Activated CD8-positive, alpha-beta T cell treated with anti-CD3 and anti-CD28 coated beads, Interleukin-2, amount 10 ng/mL, durations not matched to agents 7 days and 5 days (primary cell): ENCODE data around the gene ACP4. TPM values are rescaled to one million over a fixed set of nuclear protein-coding genes. Genes with fewer than 3 reads are reported as not detected.
"Not testable (repeated sequence)": the region's sequence is repeated elsewhere in the genome, so short reads cannot be mapped to it uniquely, and the experiment has no call there.

Experiments
- ATAC-seq: fragments of 150-1000 bp; cut with Tn5 transposase; one replicate; pipeline ENCODE4 v1.10.0; 2021; ENCODE audit warnings: moderate library complexity
- CTCF ChIA-PET: fragments of 350-600 bp; sonication (Branson Sonifier 250); formaldehyde crosslinking; loops from one replicate; lab custom pipeline; 2021; ENCODE audit warnings: antibody characterized with exemption; lab: Charles Lee
- POLR2A ChIA-PET: fragments of 350-600 bp; sonication (Branson Sonifier 250); formaldehyde crosslinking; loops from one replicate; lab custom pipeline; 2021; ENCODE audit warnings: antibody characterized with exemption; lab: Charles Lee
- DNase-seq: peaks from one replicate; pipeline ENCODE4 v3.0.0-alpha.2; 2020
- H3K27ac Mint-ChIP-seq: one replicate; pipeline ENCODE4 v1.8.0; 2021; ENCODE audit warnings: mild to moderate bottlenecking, mixed read lengths
- H3K27me3 Mint-ChIP-seq: one replicate; pipeline ENCODE4 v1.8.0; 2021; ENCODE audit warnings: low read depth, mixed read lengths
- H3K36me3 Mint-ChIP-seq: one replicate; pipeline ENCODE4 v1.8.0; 2021; ENCODE audit warnings: low read depth, mixed read lengths
- H3K4me1 Mint-ChIP-seq: one replicate; pipeline ENCODE4 v1.8.0; 2021; ENCODE audit warnings: low read depth, mixed read lengths
- H3K4me3 Mint-ChIP-seq: one replicate; pipeline ENCODE4 v1.8.0; 2021; ENCODE audit warnings: mild to moderate bottlenecking, mixed read lengths
- H3K9me3 Mint-ChIP-seq: one replicate; pipeline ENCODE4 v1.8.0; 2022; ENCODE audit warnings: mixed read lengths; ENCODE audit not compliant: insufficient read depth
- total RNA-seq, 2 experiments: library from RNA; stranded (reverse); gene quantifications; one replicate each; pipeline ENCODE4 v1.2.3, GENCODE V29; 2021

Gene ACP4
- total RNA-seq, 2 experiments from 2014 or later: not detected

- POLR2A ChIA-PET, H3K4me1 Mint-ChIP-seq, CTCF ChIA-PET, H3K27me3 Mint-ChIP-seq, H3K27ac Mint-ChIP-seq, DNase-seq, H3K36me3 Mint-ChIP-seq, H3K4me3 Mint-ChIP-seq, H3K9me3 Mint-ChIP-seq, ATAC-seq: not testable (repeated sequence)
Measured at GRCh38 chr19:50761501-50761900, 28.7 kb upstream of the ACP4 start.

DNA sequence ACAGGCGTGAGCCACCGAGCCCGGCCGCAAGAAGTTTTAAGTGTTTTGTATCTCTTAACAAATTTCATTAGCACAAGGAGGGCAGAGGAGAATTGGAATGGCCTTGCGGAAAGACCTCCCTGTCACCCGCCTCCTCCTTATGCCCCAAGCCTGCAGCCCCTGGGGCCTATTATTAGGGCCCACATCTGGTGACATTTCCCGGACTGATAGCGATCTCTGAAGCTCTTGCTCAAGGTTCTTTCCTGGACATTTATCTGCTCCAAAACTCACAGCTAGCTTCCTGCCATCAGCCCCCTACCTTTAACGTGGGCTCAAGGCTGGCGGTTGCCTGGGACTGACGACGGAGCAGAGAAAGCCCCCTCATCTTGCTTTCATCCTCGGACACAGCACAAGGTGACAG, 26.7 kb upstream of the ACP4 start:
- H3K4me3 Mint-ChIP-seq, POLR2A ChIA-PET, H3K4me1 Mint-ChIP-seq, CTCF ChIA-PET, H3K27me3 Mint-ChIP-seq, DNase-seq, ATAC-seq, H3K9me3 Mint-ChIP-seq, H3K27ac Mint-ChIP-seq, H3K36me3 Mint-ChIP-seq: not testable (repeated sequence)

DNA sequence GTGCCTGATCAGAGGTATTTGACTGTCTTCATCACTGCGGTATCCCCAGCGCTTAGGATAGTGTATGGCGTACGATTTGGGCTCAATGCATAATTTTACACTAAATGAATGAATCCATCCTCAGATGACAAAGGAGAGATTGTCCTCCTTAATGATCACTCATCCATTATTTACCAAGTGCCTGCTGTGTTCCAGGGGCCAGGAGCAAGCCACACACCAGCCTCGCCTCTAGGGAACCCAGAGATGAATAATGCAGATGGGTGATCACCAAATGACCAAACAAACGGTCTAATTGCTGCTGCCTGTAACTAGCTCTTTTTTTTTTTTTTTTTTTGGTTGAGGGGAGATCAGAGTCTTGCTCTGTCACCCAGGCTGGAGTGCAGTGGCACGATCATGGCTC, 25.8 kb upstream of the ACP4 start:
- no peak overlapping the region for H3K27ac Mint-ChIP-seq
- no peaks in the 10 kb centered on the region for H3K9me3 Mint-ChIP-seq
- ChIA-PET CTCF (no interaction called here), POLR2A (no interaction called here)
- H3K4me1 Mint-ChIP-seq: no peaks in the 10 kb centered on the region
- no peak for DNase-seq
- no peaks in the 10 kb centered on the region for H3K27me3 Mint-ChIP-seq
- H3K36me3 Mint-ChIP-seq: no peaks in the 10 kb centered on the region
- ATAC-seq: no peak
- H3K4me3 Mint-ChIP-seq: no peak overlapping the region

GRCh38 chr19:50766746-50767145, 23.5 kb upstream of the ACP4 start:
- DNase-seq, H3K36me3 Mint-ChIP-seq, H3K9me3 Mint-ChIP-seq, H3K4me1 Mint-ChIP-seq, H3K27me3 Mint-ChIP-seq, H3K4me3 Mint-ChIP-seq, ATAC-seq, CTCF ChIA-PET, H3K27ac Mint-ChIP-seq: not testable (repeated sequence)
- POLR2A ChIA-PET: interaction anchor here (0.6 kb wide), 1 partner anchor 66 kb away, joined by 3 read pairs; no protein-coding TSS in a partner anchor

DNA sequence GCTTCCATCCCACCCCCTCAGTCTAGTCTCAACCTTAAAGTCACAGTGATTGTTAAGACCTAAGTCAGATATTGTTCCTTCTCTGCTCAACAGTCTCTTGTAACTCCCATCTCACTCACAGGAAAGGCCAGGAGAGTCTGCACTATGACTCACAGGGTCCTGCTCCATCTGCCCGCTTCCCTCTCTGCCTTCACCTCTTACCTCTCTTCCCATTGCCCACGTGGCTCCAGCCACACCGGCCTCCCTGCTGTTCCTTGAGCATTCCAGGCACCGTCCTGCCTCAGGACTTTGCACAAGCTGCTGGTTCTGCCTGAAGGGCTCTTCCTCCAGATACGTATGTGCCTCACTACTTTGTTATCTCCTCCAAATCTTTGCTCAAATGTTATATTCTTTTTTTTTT, 23.0 kb upstream of the ACP4 start:
- DNase-seq, H3K27me3 Mint-ChIP-seq, H3K27ac Mint-ChIP-seq, H3K36me3 Mint-ChIP-seq, H3K4me3 Mint-ChIP-seq, POLR2A ChIA-PET, H3K4me1 Mint-ChIP-seq, H3K9me3 Mint-ChIP-seq, ATAC-seq, CTCF ChIA-PET: not testable (repeated sequence)

DNA sequence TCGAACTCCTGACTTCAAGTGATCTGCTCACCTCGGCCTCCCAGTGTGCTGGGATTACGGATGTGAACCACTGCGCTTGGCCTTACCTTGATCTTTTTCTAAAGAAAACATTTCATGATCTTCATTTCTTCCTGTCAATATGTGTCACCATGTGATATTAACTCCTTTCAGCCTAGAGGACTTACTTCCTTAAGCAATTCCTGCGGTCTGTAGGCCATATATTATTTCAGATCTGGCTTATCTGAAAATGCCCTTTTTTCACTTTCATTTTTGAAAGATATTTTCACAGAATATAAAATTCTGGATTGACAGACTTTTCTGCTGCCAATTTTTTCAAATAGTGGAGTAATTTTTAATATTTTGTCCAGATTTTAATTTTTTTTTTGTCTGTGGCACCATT, 21.9 kb upstream of the ACP4 start:
- H3K9me3 Mint-ChIP-seq: no peaks in the 10 kb centered on the region
- CTCF ChIA-PET: no interaction called here
- no peak for ATAC-seq

GRCh38 chr19:50770164-50770563, 20.1 kb upstream of the ACP4 start, which contains the start of gene GPR32:
TSS of gene GPR32 (plus strand) at chr19:50770464. CDS start at chr19:50770601, 137 bp downstream.
- POLR2A ChIA-PET, H3K4me3 Mint-ChIP-seq, ATAC-seq, H3K36me3 Mint-ChIP-seq, CTCF ChIA-PET, H3K27me3 Mint-ChIP-seq, DNase-seq, H3K27ac Mint-ChIP-seq, H3K4me1 Mint-ChIP-seq, H3K9me3 Mint-ChIP-seq: not testable (repeated sequence)

More for the DNA sequence above, 21.9 kb upstream of the ACP4 start:
- H3K4me3 Mint-ChIP-seq: no peak overlapping the region
- DNase-seq: no peak
- H3K4me1 Mint-ChIP-seq: no peaks in the 10 kb centered on the region
- H3K27me3 Mint-ChIP-seq: no peaks in the 10 kb centered on the region
- POLR2A ChIA-PET: no interaction called here
- no peaks in the 10 kb centered on the region for H3K36me3 Mint-ChIP-seq
- no peak overlapping the region for H3K27ac Mint-ChIP-seq

GRCh38 chr19:50770888-50771287, 19.3 kb upstream of the ACP4 start:
- CTCF ChIA-PET: no interaction called here
- DNase-seq (no peak), ATAC-seq (no peak)
- Mint-ChIP-seq H3K4me1 (no peaks in the 10 kb centered on the region), H3K9me3 (no peaks in the 10 kb centered on the region), H3K36me3 (no peaks in the 10 kb centered on the region), H3K27me3 (no peaks in the 10 kb centered on the region), H3K27ac (no peak overlapping the region), H3K4me3 (no peak overlapping the region)
- POLR2A ChIA-PET: no interaction called here

DNA sequence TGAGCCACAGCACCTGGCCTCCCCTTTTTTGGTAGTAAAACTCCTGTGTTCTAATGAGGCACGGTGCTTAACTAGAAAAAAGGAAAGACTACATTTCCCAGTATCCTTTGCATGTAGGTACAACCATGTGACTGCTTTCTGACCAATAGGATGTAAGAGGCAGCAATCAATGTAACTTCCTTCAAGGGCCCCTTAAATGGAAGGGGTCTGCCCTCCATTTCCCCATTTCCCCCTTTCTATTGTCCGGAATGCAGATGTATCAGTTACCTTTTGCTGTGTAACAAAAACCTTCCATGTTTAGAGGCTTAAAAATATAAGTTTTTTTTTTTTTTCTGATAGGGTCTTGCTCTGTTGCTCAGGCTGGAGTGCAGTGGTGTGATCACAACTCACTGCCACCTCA, 17.7 kb upstream of the ACP4 start:
- Mint-ChIP-seq H3K9me3 (no peaks in the 10 kb centered on the region), H3K36me3 (no peaks in the 10 kb centered on the region), H3K27me3 (peaks cover 3% of the 10 kb centered on the region), H3K4me3 (no peak overlapping the region), H3K4me1 (no peaks in the 10 kb centered on the region), H3K27ac (no peak overlapping the region)
- ATAC-seq: no peak
- ChIA-PET CTCF (no interaction called here), POLR2A (no interaction called here)
- no peak for DNase-seq

GRCh38 chr19:50772912-50773311, 17.3 kb upstream of the ACP4 start:
- POLR2A ChIA-PET, H3K27ac Mint-ChIP-seq, H3K36me3 Mint-ChIP-seq, CTCF ChIA-PET, ATAC-seq, H3K4me1 Mint-ChIP-seq, DNase-seq, H3K27me3 Mint-ChIP-seq, H3K9me3 Mint-ChIP-seq, H3K4me3 Mint-ChIP-seq: not testable (repeated sequence)

- H3K4me1 Mint-ChIP-seq, H3K9me3 Mint-ChIP-seq, H3K36me3 Mint-ChIP-seq, DNase-seq, ATAC-seq, POLR2A ChIA-PET, H3K27ac Mint-ChIP-seq, H3K4me3 Mint-ChIP-seq: not testable (repeated sequence)
- H3K27me3 Mint-ChIP-seq: peaks cover 13% of the 10 kb centered on the region
- CTCF ChIA-PET: interaction anchor here (0.6 kb wide), 1 partner anchor 68 kb away, joined by 4 read pairs; no protein-coding TSS in a partner anchor
Measured at GRCh38 chr19:50773454-50773853, 16.8 kb upstream of the ACP4 start.

DNA sequence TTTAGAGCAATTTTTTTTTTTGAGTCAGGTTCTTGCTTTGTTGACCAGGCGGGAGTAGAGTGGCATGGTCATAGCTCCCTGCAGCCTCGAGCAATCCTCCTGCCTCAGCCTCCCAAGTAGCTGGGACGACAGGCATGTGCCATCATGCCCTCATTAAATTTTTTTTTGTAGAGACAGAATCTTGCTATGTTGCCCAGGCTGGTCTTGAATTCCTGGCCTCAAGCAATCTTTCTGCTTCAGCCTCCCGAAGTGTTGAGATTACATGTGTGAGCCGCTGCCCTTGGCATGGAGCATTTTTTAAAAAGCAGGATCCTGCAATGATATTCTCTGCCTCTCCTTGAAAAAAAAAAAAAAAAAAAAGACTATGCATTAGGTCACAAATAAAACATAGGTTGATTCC, 14.1 kb upstream of the ACP4 start:
- Mint-ChIP-seq H3K36me3 (no peaks in the 10 kb centered on the region), H3K9me3 (no peaks in the 10 kb centered on the region), H3K27ac (no peak overlapping the region), H3K4me3 (no peak overlapping the region), H3K4me1 (no peaks in the 10 kb centered on the region), H3K27me3 (peaks cover 34% of the 10 kb centered on the region)
- DNase-seq: no peak
- ATAC-seq: no peak
- ChIA-PET CTCF (interaction anchor here (4.0 kb wide), 1 partner anchor 52 kb away, joined by 15 read pairs; no protein-coding TSS in a partner anchor), POLR2A (no interaction called here)

DNA sequence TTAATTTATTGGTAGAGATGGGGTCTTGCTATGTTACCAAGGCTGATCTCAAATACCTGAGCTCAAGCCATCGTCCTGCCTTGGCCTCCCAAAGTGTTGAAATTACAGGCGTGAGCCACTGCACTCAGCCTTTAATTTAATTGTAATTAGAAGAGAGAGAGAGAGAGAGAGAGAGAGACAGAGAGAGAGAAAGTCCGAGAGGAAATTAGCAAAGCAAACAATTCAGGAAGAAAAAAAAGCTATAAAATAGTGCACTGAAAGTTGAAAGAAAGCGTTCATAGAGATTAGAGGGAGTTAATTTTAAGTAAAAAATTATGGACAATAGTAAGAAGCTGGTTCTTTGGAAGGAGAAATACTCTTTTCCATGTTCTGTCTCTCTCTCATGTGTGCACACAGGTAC, 13.0 kb upstream of the ACP4 start:
- H3K4me1 Mint-ChIP-seq: no peaks in the 10 kb centered on the region
- ChIA-PET CTCF (interaction anchor here (0.8 to 4.0 kb wide), 5 partner anchors 15 to 319 kb away, joined by 3 to 15 read pairs (median 6); no protein-coding TSS in a partner anchor), POLR2A (no interaction called here)

More for the DNA sequence above, 13.0 kb upstream of the ACP4 start:
- Mint-ChIP-seq H3K9me3 (no peaks in the 10 kb centered on the region), H3K27me3 (peaks cover 34% of the 10 kb centered on the region), H3K27ac (no peak overlapping the region), H3K36me3 (no peaks in the 10 kb centered on the region), H3K4me3 (no peak overlapping the region)
- ATAC-seq (no peak), DNase-seq (no peak)
